HG03064 (cell line): ENCODE data around the gene SLC25A46.
"Not testable (repeated sequence)": the region's sequence is repeated elsewhere in the genome, so short reads cannot be mapped to it uniquely, and the experiment has no call there.

ENCODE experiments used
- ATAC-seq: cut with Tn5 transposase; IDR thresholded peaks from one replicate; pipeline ENCODE4 v1.9.1; 2021; ENCODE audit warnings: low read depth; ENCODE audit not compliant: unreplicated experiment

SLC25A46 gene

GRCh38 chr5:110738812-110739651, at the start of gene SLC25A46:
Gene SLC25A46 (plus strand): TSS chr5:110739007. CDS start chr5:110739120, 113 bp downstream.
- peak; percentile 97 for ATAC-seq

GRCh38 chr5:110690587-110690986, 48.2 kb upstream of the SLC25A46 start:
- not testable (repeated sequence) for ATAC-seq

GRCh38 chr5:110692669-110693068, 46.1 kb upstream of the SLC25A46 start:
- not testable (repeated sequence) for ATAC-seq

- no peak for ATAC-seq
These were observed 36.5 kb upstream of the SLC25A46 start for GRCh38 chr5:110702300-110702699.

- no peak for ATAC-seq
These were observed 36.1 kb upstream of the SLC25A46 start for GRCh38 chr5:110702704-110703103.

- no peak for ATAC-seq
These were observed 35.3 kb upstream of the SLC25A46 start for GRCh38 chr5:110703481-110703880.

GRCh38 chr5:110705349-110705748, 33.5 kb upstream of the SLC25A46 start:
- ATAC-seq, result no peak

GRCh38 chr5:110707260-110707844, 31.5 kb upstream of the SLC25A46 start:
- no peak for ATAC-seq

- no peak for ATAC-seq
These were observed 22.3 kb upstream of the SLC25A46 start for GRCh38 chr5:110716247-110717245.

- ATAC-seq, result no peak
These were observed 20.5 kb upstream of the SLC25A46 start for GRCh38 chr5:110718311-110718710.

GRCh38 chr5:110726249-110727024, 12.4 kb upstream of the SLC25A46 start, which contains the start of gene TMEM232:
Gene TMEM232 (minus strand): TSS chr5:110726671. CDS start chr5:110667352, 59,319 bp downstream.
- ATAC-seq, result peak; percentile 100

- peak; percentile 81 for ATAC-seq
These were observed 11.8 kb upstream of the SLC25A46 start for GRCh38 chr5:110727025-110727314.

GRCh38 chr5:110731499-110731898, 7.3 kb upstream of the SLC25A46 start:
- not testable (repeated sequence) for ATAC-seq

- no peak for ATAC-seq
These were observed 4.7 kb upstream of the SLC25A46 start for GRCh38 chr5:110734101-110734500.

- ATAC-seq, result no peak
These were observed 3.3 kb upstream of the SLC25A46 start for GRCh38 chr5:110735556-110735955.

- ATAC-seq, result no peak
These were observed 2.1 kb upstream of the SLC25A46 start for GRCh38 chr5:110736753-110737152.

- peak; percentile 53 for ATAC-seq
These were observed 350 bp upstream of the SLC25A46 start for GRCh38 chr5:110738503-110738811.

- peak; percentile 97 for ATAC-seq
These were observed 13.3 kb downstream of the SLC25A46 start for GRCh38 chr5:110751902-110752762.

- ATAC-seq, result peak; percentile 10
These were observed 14.1 kb downstream of the SLC25A46 start for GRCh38 chr5:110752953-110753352.
